Spleen (tissue), 7 donors: Measurements from ENCODE around the gene MAB21L1.

Experiments
- CTCF ChIP-seq, 11 experiments: fragments of 200-600 bp in 7 of 11; fragments of 450-650 bp in 4 of 11; sonication (generic) in 4 of 11; IDR thresholded peaks in 8 of 11; conservative IDR thresholded peaks in 3 of 11; 1 replicate in 7 of 11; 2 replicates in 4 of 11; pipeline versions ENCODE4 v1.4.0 to v1.8.0; 2016 to 2021; ENCODE audit warnings: antibody characterized with exemption in 11 of 11, inconsistent platforms in 4 of 11, mild to moderate bottlenecking in 1 of 11
- POLR2AphosphoS5 ChIP-seq, 3 donors: sonication (generic); formaldehyde crosslinking; IDR thresholded peaks; one replicate each; pipeline ENCODE4 v1.5.1; 2017; ENCODE audit warnings: antibody characterized with exemption in 3 of 3
- donor health status: DM: no; HTN: no; CAD: no; lungs with moderate emphysema.
- donor health status: DM: no; HTN: no; CAD: no.
- donor health status: DM: no; HTN: no; CAD: no.

- no peak for TF ChIP-seq CTCF (IDR thresholded peaks at IDR 0.05 in 8 of 11, conservative IDR thresholded peaks at IDR 0.05 in 3 of 11)
- TF ChIP-seq POLR2AphosphoS5 (IDR thresholded peaks at IDR 0.05) = no peak
Observed at GRCh38 chr13:35474496-35475211, 1.8 kb downstream of the MAB21L1 start.
